Activated T-helper 1 cell treated with Interleukin-2 at 50 U/mL for 16 hours (primary cell): ENCODE measurements around the gene LRRC4C.

ENCODE experiments used
- DNase-seq: peaks from one replicate; pipeline ENCODE4 v3.0.0-alpha.2; 2020; ENCODE audit warnings: low read depth

Gene LRRC4C

DNA sequence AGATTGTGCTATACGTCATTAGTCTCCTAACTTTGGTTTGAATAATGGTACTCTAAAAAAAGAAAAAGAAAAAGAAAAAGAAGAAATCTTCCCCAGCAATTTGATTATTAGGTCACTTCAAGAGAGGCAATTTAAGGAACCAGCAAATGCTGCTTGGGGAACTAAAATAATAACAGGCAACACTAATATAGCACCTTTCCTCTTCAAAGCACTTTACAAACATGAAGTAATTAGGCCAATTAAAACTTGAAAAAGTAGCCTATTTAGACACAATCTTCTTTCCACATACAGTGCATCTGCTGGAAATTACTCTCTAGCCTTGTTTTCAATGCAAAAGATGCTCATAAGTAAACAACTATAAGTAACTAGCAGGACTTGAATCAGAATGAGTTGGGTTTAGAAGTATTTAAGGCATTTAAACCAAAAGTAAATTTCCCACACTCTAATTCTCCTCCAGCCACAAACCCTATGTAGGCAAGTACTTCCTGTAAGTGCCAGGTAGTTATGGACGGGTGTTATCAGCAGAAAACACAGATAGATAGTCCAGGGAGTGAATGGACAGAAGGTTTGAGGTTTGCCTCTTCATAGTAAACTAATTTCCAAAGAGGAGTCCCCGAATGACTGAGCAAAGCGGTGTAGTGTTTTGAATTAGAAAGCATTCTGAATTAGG, 44.5 kb downstream of the LRRC4C start:
- no peak for DNase-seq

DNA sequence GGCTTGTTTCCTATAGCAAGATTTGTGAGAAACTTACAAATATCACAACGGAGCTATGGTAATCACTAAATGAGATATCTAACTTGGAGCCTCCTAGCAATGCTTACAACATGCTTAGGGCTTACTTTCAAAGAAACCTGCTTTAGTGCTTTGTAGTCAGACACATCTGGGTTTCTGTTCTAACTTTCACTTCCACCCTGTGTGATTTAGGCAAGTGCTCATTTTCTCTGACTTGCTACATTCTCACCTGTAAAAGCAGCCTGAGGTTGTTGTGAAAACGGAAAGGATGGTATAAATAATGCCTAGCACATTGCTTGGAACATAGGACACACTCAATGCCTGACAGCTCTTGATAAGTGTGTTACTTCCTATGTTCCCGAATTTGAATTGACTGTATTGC, 45.6 kb downstream of the LRRC4C start:
- DNase-seq: no peak

- no peak for DNase-seq
Observed at GRCh38 chr11:41405812-41406211, 53.6 kb downstream of the LRRC4C start.

- no peak for DNase-seq
Observed at GRCh38 chr11:41404109-41404508, 55.3 kb downstream of the LRRC4C start.

- no peak for DNase-seq
Observed at GRCh38 chr11:41403458-41403857, 56.0 kb downstream of the LRRC4C start.

GRCh38 chr11:41400819-41401382, 58.6 kb downstream of the LRRC4C start:
- DNase-seq: no peak

- DNase-seq: no peak
Observed at GRCh38 chr11:41400124-41400523, 59.3 kb downstream of the LRRC4C start.

DNA sequence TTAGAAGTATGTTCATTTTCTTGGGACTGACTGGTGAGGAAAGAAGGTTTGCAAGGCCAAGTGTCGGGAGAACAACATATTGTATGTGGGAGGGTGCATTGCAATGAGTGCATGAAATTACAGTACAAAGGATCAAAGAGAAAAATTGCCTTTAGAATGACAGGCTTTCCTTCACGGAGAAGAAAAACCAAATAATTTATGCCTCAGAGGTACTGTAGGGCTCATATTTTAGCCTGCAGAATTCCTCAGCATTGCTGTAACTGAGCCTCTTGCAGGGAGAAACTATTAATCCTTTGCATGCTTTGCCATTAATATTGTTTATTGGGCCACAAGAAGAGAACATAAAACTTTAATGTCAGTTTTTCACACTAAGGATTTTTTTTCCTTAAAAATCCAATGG, 60.1 kb downstream of the LRRC4C start:
- DNase-seq: no peak

DNA sequence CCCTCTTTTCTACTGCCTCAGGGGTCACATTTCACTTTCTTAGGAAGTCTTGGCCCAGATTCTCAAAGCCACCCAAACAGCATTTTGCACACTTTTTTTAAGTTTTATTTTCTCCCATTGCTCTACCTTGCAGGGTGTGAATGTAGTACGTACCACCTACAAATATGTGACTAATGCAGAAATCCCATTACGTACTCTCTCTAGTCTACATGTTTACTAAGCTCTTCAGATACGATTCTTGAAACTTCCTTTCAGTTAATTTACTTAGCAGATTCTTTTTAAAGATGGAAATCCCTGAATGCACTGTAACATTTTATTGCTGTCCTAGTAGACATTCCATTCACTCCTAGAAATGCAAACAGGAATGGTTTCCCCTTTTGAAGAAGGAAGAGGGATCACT, 61.3 kb downstream of the LRRC4C start:
- no peak for DNase-seq

DNA sequence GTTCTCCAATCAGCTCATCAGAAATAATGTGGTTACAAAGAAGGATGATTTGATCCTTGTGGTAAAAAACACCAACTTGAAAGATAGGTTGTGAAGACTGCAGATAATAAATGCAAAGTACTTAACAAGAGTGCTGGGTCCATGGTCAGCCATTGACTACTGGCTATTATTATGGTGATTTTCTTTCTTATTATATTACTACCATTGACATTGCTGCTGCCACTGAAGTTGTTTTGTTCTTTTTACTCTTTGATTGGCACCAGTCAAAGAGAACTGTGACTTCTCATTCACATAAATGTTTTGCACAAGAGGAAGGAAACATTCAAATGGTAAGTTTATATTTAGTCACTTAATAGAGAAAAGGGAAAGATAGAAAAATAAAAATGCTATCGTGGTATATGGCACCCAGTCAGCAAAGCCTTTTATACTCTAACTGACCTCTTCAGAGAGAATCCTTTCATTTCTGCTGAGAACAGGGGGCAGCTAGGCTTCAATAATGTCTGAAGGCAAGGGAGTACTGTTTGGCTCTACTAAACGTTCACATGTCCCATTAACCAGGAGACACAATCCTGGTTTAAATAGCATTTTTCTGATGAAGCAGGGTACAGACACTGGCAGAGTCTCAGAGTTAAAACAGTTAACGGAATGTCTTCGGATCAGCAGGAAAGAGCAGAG, 64.8 kb downstream of the LRRC4C start:
- DNase-seq: no peak

DNA sequence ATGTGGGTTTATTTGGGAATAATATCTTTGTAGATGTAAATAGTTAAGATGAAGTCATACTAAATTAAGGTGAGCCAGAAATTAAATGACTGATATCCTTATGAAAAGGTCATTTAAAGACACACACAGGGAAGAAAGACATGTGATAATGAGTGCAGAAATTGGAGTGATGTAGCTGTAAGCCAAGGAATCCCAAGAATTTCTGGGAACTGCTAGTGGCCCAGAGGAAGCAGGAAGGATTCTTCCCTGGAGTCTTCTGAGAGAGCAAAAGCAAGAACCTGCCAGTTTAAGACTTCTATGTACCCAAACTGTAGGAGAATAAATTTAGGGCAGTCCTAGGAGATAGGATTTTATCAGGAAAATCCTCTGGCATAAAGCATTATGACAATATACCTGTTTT, 66.9 kb downstream of the LRRC4C start:
- no peak for DNase-seq

- no peak for DNase-seq
Observed at GRCh38 chr11:41389623-41390130, 69.8 kb downstream of the LRRC4C start.

GRCh38 chr11:41384329-41384728, 75.1 kb downstream of the LRRC4C start:
- no peak for DNase-seq

- DNase-seq: no peak
Observed at GRCh38 chr11:41383768-41384167, 75.7 kb downstream of the LRRC4C start.

GRCh38 chr11:41382927-41383326, 76.5 kb downstream of the LRRC4C start:
- DNase-seq: no peak

- no peak for DNase-seq
Observed at GRCh38 chr11:41379084-41379483, 80.4 kb downstream of the LRRC4C start.

GRCh38 chr11:41377709-41378394, 81.6 kb downstream of the LRRC4C start:
- DNase-seq: no peak

GRCh38 chr11:41351825-41352224, 107.6 kb downstream of the LRRC4C start:
- DNase-seq: no peak

- DNase-seq: no peak
Observed at GRCh38 chr11:41346042-41346441, 113.4 kb downstream of the LRRC4C start.

- DNase-seq: no peak
Observed at GRCh38 chr11:41334007-41334933, 125.2 kb downstream of the LRRC4C start.

DNA sequence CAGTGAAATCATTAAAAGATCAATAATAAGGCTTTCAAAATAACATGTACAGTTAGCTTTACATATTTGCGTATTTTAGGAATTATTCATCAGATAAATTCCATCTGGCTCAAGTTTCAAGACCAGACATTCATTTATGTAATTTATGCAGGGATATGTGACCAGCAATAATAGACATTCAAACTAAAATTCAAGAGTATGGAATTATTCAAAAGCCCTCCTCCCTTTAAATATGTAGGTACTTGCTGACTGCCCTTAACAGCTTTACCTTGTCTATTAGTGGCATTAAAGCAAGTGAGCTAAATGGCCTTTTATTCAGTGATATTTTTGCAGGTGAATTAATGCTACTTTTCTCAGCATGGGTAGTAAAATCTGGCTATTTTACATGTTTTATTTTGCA, 126.1 kb downstream of the LRRC4C start:
- no peak for DNase-seq

DNA sequence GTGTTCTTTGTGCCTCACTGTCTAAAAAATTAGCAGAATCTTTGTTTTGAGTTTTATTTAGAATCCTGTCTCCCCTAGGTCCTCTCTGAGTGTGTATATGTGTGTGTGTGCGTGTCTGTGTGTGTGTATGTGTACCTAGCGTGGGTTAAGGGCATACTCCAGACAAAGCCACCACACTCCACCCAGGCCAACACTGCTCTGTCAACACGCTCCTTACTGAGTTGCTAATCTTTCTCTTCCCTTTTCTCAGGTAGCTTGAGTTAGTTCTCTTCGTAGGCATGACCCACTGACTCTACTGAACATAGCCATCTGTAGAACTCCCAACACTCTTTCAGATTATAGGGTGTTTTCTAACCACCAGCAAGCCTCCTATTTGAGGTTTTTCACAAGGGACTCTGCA, 131.1 kb downstream of the LRRC4C start:
- no peak for DNase-seq
